Measurements from ENCODE around the gene SPAG16. TPM values are rescaled to one million over a fixed set of nuclear protein-coding genes. Genes with fewer than 3 reads are reported as not detected.

SPAG16 gene
- total and polyA plus RNA-seq, 2 donors (not counting 1 experiment from before 2014, with no cell fraction given) = 3.4 to 8.6 TPM

DNA sequence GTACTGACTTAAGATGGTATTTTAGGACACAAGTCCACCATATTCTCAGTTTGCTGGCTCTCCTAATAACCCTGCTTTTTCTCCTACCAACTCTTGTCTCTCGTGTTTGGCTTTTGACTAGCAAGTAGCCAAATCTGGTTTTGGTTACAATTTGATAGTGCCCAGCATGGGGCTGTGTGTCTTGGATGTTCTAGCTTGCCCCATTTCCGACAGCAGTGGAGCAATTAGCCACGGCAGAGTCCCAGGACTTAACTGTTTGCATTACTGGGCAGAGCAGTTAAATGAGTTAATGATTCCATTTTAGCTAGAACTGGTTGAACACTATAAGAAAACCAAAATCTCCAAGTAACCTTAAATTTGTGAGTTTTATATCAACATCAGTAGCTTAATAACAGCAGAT, 18.6 kb upstream of the SPAG16 start:
- no peak for TF ChIP-seq EZH2 (IDR thresholded peaks at IDR 0.05; ENCODE audit: borderline replicate concordance, insufficient read depth, low read depth, low read length, poor library complexity, severe bottlenecking)
- TF ChIP-seq, protein P1, sequence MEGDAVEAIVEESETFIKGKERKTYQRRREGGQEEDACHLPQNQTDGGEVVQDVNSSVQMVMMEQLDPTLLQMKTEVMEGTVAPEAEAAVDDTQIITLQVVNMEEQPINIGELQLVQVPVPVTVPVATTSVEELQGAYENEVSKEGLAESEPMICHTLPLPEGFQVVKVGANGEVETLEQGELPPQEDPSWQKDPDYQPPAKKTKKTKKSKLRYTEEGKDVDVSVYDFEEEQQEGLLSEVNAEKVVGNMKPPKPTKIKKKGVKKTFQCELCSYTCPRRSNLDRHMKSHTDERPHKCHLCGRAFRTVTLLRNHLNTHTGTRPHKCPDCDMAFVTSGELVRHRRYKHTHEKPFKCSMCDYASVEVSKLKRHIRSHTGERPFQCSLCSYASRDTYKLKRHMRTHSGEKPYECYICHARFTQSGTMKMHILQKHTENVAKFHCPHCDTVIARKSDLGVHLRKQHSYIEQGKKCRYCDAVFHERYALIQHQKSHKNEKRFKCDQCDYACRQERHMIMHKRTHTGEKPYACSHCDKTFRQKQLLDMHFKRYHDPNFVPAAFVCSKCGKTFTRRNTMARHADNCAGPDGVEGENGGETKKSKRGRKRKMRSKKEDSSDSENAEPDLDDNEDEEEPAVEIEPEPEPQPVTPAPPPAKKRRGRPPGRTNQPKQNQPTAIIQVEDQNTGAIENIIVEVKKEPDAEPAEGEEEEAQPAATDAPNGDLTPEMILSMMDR (IDR thresholded peaks at IDR 0.05) = no peak
- CTCF ChIA-PET = interaction anchor here (0.6 to 1.6 kb wide), 2 partner anchors 22 to 115 kb away, joined by 3 read pairs; no protein-coding TSS in a partner anchor
- Histone ChIP-seq H4K20me1 (ENCODE audit: control insufficient read depth, insufficient read depth, low read length, poor library complexity, severe bottlenecking) (no peaks in the 10 kb centered on the region), H3K4me2 (replicated peaks; ENCODE audit: low read depth, low read length, poor library complexity, severe bottlenecking) (no peak overlapping the region), H3K4me3 (ENCODE audit: control extremely low read depth in 1 of 5, extremely low read depth in 1 of 5, insufficient read depth in 1 of 5, low read depth in 2 of 5, low read length in 4 of 5) (no peak overlapping the region), H3K9me3 (ENCODE audit: control extremely low read depth in 1 of 3, control insufficient read depth in 2 of 3, insufficient read depth in 1 of 3, low read length in 2 of 3) (no peaks in the 10 kb centered on the region), H3K79me2 (ENCODE audit: control insufficient read depth, insufficient read depth, low read length) (no peaks in the 10 kb centered on the region), H3K4me1 (ENCODE audit: control insufficient read depth in 2 of 2, insufficient read depth in 2 of 2, low read length in 2 of 2) (no peaks in the 10 kb centered on the region), H2AFZ (ENCODE audit: insufficient read depth, low read depth, low read length, poor library complexity, severe bottlenecking) (no peak overlapping the region), H3K9ac (ENCODE audit: low read length) (no peak overlapping the region), H3K27me3 (replicated peaks in 1 of 4; ENCODE audit: control extremely low read depth in 1 of 4, control insufficient read depth in 3 of 4, insufficient read depth in 4 of 4, low read length in 3 of 4) (peaks cover 0 to 2% (median 0%) of the 10 kb centered on the region in 4 experiments), H3K36me3 (replicated peaks in 1 of 2; ENCODE audit: control extremely low read depth in 1 of 2, control insufficient read depth in 1 of 2, extremely low read depth in 1 of 2, insufficient read depth in 2 of 2, low read length in 1 of 2) (no peaks in the 10 kb centered on the region), H3K27ac (ENCODE audit: low read length in 2 of 2) (no peak overlapping the region)
- Mint-ChIP-seq H3K4me1 (no peaks in the 10 kb centered on the region), H3K27ac (no peak overlapping the region), H3K9me3 (ENCODE audit: insufficient read depth) (no peaks in the 10 kb centered on the region), H3K4me3 (no peak overlapping the region), H3K27me3 (peaks cover 3% of the 10 kb centered on the region)
- intact Hi-C loops (cut with micrococcal nuclease) = no loop called here
- ATAC-seq (ENCODE audit: low read depth) (no peak), DNase-seq (no peak)
- no CpG with 5 or more reads among the region's 3 CpGs for WGBS (ENCODE audit: insufficient coverage)
- POLR2A ChIA-PET = no interaction called here

DNA sequence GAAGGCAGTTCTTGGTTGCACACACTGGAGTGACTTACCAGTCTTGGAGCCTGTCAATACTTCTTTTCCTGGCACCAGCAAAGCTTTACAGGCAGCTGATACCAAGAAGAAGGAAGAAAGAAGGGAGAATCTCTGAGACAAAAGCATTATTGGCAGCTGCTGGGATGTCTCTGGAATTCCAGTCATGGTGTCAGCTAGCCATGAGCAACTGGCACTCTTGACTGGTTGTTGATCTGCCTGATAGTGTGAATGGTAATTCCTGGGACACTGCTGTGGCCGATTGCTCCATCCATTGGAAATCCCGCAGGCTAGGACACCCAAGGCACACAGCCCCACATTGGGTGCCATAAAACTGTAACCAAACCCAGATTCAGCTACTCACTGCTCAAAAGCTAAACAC, 17.8 kb upstream of the SPAG16 start:
- peaks cover 0 to 2% (median 0%) of the 10 kb centered on the region in 4 experiments for H3K27me3 ChIP-seq (replicated peaks in 1 of 4; ENCODE audit: control extremely low read depth in 1 of 4, control insufficient read depth in 3 of 4, insufficient read depth in 4 of 4, low read length in 3 of 4)
- no peak overlapping the region for H2AFZ ChIP-seq (ENCODE audit: insufficient read depth, low read depth, low read length, poor library complexity, severe bottlenecking)
- no peak overlapping the region for H3K27ac ChIP-seq (ENCODE audit: low read length in 2 of 2)
- H3K9ac ChIP-seq (ENCODE audit: low read length) = no peak overlapping the region
- H4K20me1 ChIP-seq (ENCODE audit: control insufficient read depth, insufficient read depth, low read length, poor library complexity, severe bottlenecking) = no peaks in the 10 kb centered on the region
- H3K27me3 Mint-ChIP-seq = peaks cover 3% of the 10 kb centered on the region
- no peak overlapping the region for H3K4me3 ChIP-seq (ENCODE audit: control extremely low read depth in 1 of 5, extremely low read depth in 1 of 5, insufficient read depth in 1 of 5, low read depth in 2 of 5, low read length in 4 of 5)
- H3K36me3 ChIP-seq (replicated peaks in 1 of 2; ENCODE audit: control extremely low read depth in 1 of 2, control insufficient read depth in 1 of 2, extremely low read depth in 1 of 2, insufficient read depth in 2 of 2, low read length in 1 of 2) = no peaks in the 10 kb centered on the region
- ChIA-PET POLR2A (no interaction called here), CTCF (interaction anchor here (0.6 to 1.6 kb wide), 2 partner anchors 21 to 116 kb away, joined by 3 read pairs; no protein-coding TSS in a partner anchor)
- no peaks in the 10 kb centered on the region for H3K4me1 Mint-ChIP-seq
- no peak overlapping the region for H3K27ac Mint-ChIP-seq
- H3K9me3 ChIP-seq (ENCODE audit: control extremely low read depth in 1 of 3, control insufficient read depth in 2 of 3, insufficient read depth in 1 of 3, low read length in 2 of 3) = no peaks in the 10 kb centered on the region
- no peaks in the 10 kb centered on the region for H3K79me2 ChIP-seq (ENCODE audit: control insufficient read depth, insufficient read depth, low read length)
- H3K9me3 Mint-ChIP-seq (ENCODE audit: insufficient read depth) = no peaks in the 10 kb centered on the region
- intact Hi-C loops (cut with micrococcal nuclease) = no loop called here
- H3K4me3 Mint-ChIP-seq = no peak overlapping the region
- H3K4me1 ChIP-seq (ENCODE audit: control insufficient read depth in 2 of 2, insufficient read depth in 2 of 2, low read length in 2 of 2) = no peaks in the 10 kb centered on the region
- no peak overlapping the region for H3K4me2 ChIP-seq (replicated peaks; ENCODE audit: low read depth, low read length, poor library complexity, severe bottlenecking)
- TF ChIP-seq, protein P1 (IDR thresholded peaks at IDR 0.05) = no peak
- WGBS (ENCODE audit: insufficient coverage) = no CpG with 5 or more reads among the region's 2 CpGs
- no peak for ATAC-seq (ENCODE audit: low read depth)
- DNase-seq = no peak

Data from B cell (primary cell).